Keratinocyte (primary cell): ENCODE results near the gene GLT8D1.

Source experiments
- CTCF ChIP-seq, 3 experiments: IDR thresholded peaks in 1 of 3; conservative IDR thresholded peaks in 1 of 3; optimal IDR thresholded peaks in 1 of 3; 2 replicates in 2 of 3; 3 replicates in 1 of 3; pipeline versions ENCODE3 to v1.5.1; 2011; ENCODE audit warnings: low read length in 3 of 3, mild to moderate bottlenecking in 3 of 3, moderate library complexity in 2 of 3, control low read depth in 1 of 3, inconsistent platforms in 1 of 3; ENCODE audit not compliant: insufficient read depth in 2 of 3; ENCODE audit errors: extremely low read depth in 1 of 3
- EZH2 ChIP-seq: IDR thresholded peaks from one replicate; pipeline ENCODE4 v1.6.1; 2012; ENCODE audit warnings: inconsistent platforms, mild to moderate bottlenecking, low read length, moderate library complexity

- TF ChIP-seq CTCF (optimal IDR thresholded peaks at IDR 0.05 in 1 of 3, IDR thresholded peaks at IDR 0.05 in 1 of 3, conservative IDR thresholded peaks at IDR 0.05 in 1 of 3; ENCODE audit: extremely low read depth in 1 of 3, insufficient read depth in 2 of 3, low read length in 3 of 3) = no peak
- TF ChIP-seq EZH2 = no peak
Measured at GRCh38 chr3:52705688-52706686, at the start of gene GLT8D1, which contains the start of gene SPCS1.
